Pulmonary artery endothelial cell (primary cell): ENCODE results near the gene CEACAM1. TPM values are rescaled to one million over a fixed set of nuclear protein-coding genes. Genes with fewer than 3 reads are reported as not detected.
A peak's percentile ranks its signal among the peaks of the same experiment; 100 is the strongest.
"Not testable (repeated sequence)": the region's sequence is repeated elsewhere in the genome, so short reads cannot be mapped to it uniquely, and the experiment has no call there.

ENCODE experiments used
- DNase-seq: peaks from one replicate; pipeline ENCODE4 v3.0.0-alpha.2; 2011; ENCODE audit warnings: low read depth, low spot score
- total RNA-seq: library from RNA; depleted of rRNA; stranded (reverse); fragments of >200 nt; gene quantifications from 2 replicates; pipeline ENCODE4 v1.2.3, GENCODE V29; 2014

The CEACAM1 gene
- total RNA-seq = 0.26 and 0.46 TPM in 2 replicates

- DNase-seq = peak; percentile 7
Observed at GRCh38 chr19:42528354-42529247, at the start of gene CEACAM1. CEACAM1 (minus strand) TSS chr19:42528481; CDS start chr19:42528374, 107 bp downstream.

GRCh38 chr19:42577016-42577415 is 48.7 kb upstream of the CEACAM1 start:
- DNase-seq = no peak

GRCh38 chr19:42576241-42576640 is 48.0 kb upstream of the CEACAM1 start:
- DNase-seq = no peak

- no peak for DNase-seq
Observed at GRCh38 chr19:42573642-42574041, 45.4 kb upstream of the CEACAM1 start.

GRCh38 chr19:42571116-42571515 is 42.8 kb upstream of the CEACAM1 start:
- no peak for DNase-seq

- no peak for DNase-seq
Observed at GRCh38 chr19:42569193-42569592, 40.9 kb upstream of the CEACAM1 start.

GRCh38 chr19:42568006-42568405 is 39.7 kb upstream of the CEACAM1 start:
- DNase-seq = no peak

GRCh38 chr19:42567567-42567966 is 39.3 kb upstream of the CEACAM1 start:
- DNase-seq = no peak

GRCh38 chr19:42563352-42564210 is 35.3 kb upstream of the CEACAM1 start:
- no peak for DNase-seq

GRCh38 chr19:42561512-42561911 is 33.2 kb upstream of the CEACAM1 start:
- no peak for DNase-seq

GRCh38 chr19:42560731-42561130 is 32.5 kb upstream of the CEACAM1 start:
- DNase-seq = no peak

GRCh38 chr19:42558450-42559150 is 30.3 kb upstream of the CEACAM1 start:
- no peak for DNase-seq

GRCh38 chr19:42557386-42557871 is 29.1 kb upstream of the CEACAM1 start:
- not testable (repeated sequence) for DNase-seq

- no peak for DNase-seq
Observed at GRCh38 chr19:42555801-42556200, 27.5 kb upstream of the CEACAM1 start.

GRCh38 chr19:42555317-42555716 is 27.0 kb upstream of the CEACAM1 start:
- no peak for DNase-seq

GRCh38 chr19:42554046-42554575 is 25.8 kb upstream of the CEACAM1 start:
- no peak for DNase-seq

GRCh38 chr19:42553292-42554045 is 25.2 kb upstream of the CEACAM1 start:
- no peak for DNase-seq

- no peak for DNase-seq
Observed at GRCh38 chr19:42552086-42553065, 24.1 kb upstream of the CEACAM1 start.

- not testable (repeated sequence) for DNase-seq
Observed at GRCh38 chr19:42550521-42550920, 22.2 kb upstream of the CEACAM1 start.
